ENCODE measurements around the gene PSD4. TPM values are rescaled to one million over a fixed set of nuclear protein-coding genes. Genes with fewer than 3 reads are reported as not detected.
A peak's percentile ranks its signal among the peaks of the same experiment; 100 is the strongest.

Gene PSD4
- total and polyA plus RNA-seq, 10 of the 15 experiments (the other 5 are each of a cell fraction or from before 2014, with no cell fraction given) = 0.68 to 114 (median 35.1) TPM

GRCh38 chr2:113138428-113139322 is 35.1 kb upstream of the PSD4 start (continued):
- TF ChIP-seq, protein P1, sequence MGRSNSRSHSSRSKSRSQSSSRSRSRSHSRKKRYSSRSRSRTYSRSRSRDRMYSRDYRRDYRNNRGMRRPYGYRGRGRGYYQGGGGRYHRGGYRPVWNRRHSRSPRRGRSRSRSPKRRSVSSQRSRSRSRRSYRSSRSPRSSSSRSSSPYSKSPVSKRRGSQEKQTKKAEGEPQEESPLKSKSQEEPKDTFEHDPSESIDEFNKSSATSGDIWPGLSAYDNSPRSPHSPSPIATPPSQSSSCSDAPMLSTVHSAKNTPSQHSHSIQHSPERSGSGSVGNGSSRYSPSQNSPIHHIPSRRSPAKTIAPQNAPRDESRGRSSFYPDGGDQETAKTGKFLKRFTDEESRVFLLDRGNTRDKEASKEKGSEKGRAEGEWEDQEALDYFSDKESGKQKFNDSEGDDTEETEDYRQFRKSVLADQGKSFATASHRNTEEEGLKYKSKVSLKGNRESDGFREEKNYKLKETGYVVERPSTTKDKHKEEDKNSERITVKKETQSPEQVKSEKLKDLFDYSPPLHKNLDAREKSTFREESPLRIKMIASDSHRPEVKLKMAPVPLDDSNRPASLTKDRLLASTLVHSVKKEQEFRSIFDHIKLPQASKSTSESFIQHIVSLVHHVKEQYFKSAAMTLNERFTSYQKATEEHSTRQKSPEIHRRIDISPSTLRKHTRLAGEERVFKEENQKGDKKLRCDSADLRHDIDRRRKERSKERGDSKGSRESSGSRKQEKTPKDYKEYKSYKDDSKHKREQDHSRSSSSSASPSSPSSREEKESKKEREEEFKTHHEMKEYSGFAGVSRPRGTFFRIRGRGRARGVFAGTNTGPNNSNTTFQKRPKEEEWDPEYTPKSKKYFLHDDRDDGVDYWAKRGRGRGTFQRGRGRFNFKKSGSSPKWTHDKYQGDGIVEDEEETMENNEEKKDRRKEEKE (IDR thresholded peaks at IDR 0.05) = no peak
- no peak for TF ChIP-seq POU2F2 (IDR thresholded peaks at IDR 0.05; ENCODE audit: borderline replicate concordance, low read depth, low read length)
- TF ChIP-seq SMARCA5 (IDR thresholded peaks at IDR 0.05) = no peak
- no peak for TF ChIP-seq IRF5 (IDR thresholded peaks at IDR 0.05; ENCODE audit: borderline replicate concordance)
- TF ChIP-seq, protein P2, sequence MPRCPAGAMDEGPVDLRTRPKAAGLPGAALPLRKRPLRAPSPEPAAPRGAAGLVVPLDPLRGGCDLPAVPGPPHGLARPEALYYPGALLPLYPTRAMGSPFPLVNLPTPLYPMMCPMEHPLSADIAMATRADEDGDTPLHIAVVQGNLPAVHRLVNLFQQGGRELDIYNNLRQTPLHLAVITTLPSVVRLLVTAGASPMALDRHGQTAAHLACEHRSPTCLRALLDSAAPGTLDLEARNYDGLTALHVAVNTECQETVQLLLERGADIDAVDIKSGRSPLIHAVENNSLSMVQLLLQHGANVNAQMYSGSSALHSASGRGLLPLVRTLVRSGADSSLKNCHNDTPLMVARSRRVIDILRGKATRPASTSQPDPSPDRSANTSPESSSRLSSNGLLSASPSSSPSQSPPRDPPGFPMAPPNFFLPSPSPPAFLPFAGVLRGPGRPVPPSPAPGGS (IDR thresholded peaks at IDR 0.05; ENCODE audit: borderline replicate concordance, insufficient read depth, low read depth, low read length, poor library complexity, severe bottlenecking) = no peak
- no peak for TF ChIP-seq EP300 (IDR thresholded peaks at IDR 0.05; ENCODE audit: borderline replicate concordance in 1 of 2, control insufficient read depth in 1 of 2, low read depth in 2 of 2, low read length in 2 of 2)
- no peak for TF ChIP-seq SIN3A (IDR thresholded peaks at IDR 0.05; ENCODE audit: low read depth, low read length)
- peak in 1 of 2 experiments; percentile 18; a peak in 1 of 4 replicates for TF ChIP-seq BHLHE40 (IDR thresholded peaks at IDR 0.05; ENCODE audit: borderline replicate concordance in 1 of 2, low read depth in 2 of 2, low read length in 1 of 2)
- TF ChIP-seq, protein P3, sequence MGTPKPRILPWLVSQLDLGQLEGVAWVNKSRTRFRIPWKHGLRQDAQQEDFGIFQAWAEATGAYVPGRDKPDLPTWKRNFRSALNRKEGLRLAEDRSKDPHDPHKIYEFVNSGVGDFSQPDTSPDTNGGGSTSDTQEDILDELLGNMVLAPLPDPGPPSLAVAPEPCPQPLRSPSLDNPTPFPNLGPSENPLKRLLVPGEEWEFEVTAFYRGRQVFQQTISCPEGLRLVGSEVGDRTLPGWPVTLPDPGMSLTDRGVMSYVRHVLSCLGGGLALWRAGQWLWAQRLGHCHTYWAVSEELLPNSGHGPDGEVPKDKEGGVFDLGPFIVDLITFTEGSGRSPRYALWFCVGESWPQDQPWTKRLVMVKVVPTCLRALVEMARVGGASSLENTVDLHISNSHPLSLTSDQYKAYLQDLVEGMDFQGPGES (IDR thresholded peaks at IDR 0.05) = no peak
- no peak for TF ChIP-seq PAX8 (IDR thresholded peaks at IDR 0.05)
- TF ChIP-seq EED (IDR thresholded peaks at IDR 0.05; ENCODE audit: low read depth) = no peak
- TF ChIP-seq SPI1 (IDR thresholded peaks at IDR 0.05; ENCODE audit: borderline replicate concordance, insufficient read depth, low read depth, low read length) = no peak
- no peak for TF ChIP-seq FOXM1 (IDR thresholded peaks at IDR 0.05; ENCODE audit: low read depth, low read length)
- no peak for TF ChIP-seq ZNF24 (IDR thresholded peaks at IDR 0.05)
- no peak for TF ChIP-seq ETV6 (conservative IDR thresholded peaks at IDR 0.05 in 1 of 2, IDR thresholded peaks at IDR 0.05 in 1 of 2; ENCODE audit: borderline replicate concordance in 1 of 2, low read depth in 1 of 2)
- no peak for TF ChIP-seq POLR2AphosphoS2 (IDR thresholded peaks at IDR 0.05; ENCODE audit: low read depth, low read length)
- TF ChIP-seq MTA2 (IDR thresholded peaks at IDR 0.05; ENCODE audit: low read depth) = no peak
- no peak for TF ChIP-seq NFIC (IDR thresholded peaks at IDR 0.05; ENCODE audit: low read depth, low read length)
- no peak for TF ChIP-seq SP1 (IDR thresholded peaks at IDR 0.05; ENCODE audit: low read depth, low read length)
- TF ChIP-seq, protein P4, sequence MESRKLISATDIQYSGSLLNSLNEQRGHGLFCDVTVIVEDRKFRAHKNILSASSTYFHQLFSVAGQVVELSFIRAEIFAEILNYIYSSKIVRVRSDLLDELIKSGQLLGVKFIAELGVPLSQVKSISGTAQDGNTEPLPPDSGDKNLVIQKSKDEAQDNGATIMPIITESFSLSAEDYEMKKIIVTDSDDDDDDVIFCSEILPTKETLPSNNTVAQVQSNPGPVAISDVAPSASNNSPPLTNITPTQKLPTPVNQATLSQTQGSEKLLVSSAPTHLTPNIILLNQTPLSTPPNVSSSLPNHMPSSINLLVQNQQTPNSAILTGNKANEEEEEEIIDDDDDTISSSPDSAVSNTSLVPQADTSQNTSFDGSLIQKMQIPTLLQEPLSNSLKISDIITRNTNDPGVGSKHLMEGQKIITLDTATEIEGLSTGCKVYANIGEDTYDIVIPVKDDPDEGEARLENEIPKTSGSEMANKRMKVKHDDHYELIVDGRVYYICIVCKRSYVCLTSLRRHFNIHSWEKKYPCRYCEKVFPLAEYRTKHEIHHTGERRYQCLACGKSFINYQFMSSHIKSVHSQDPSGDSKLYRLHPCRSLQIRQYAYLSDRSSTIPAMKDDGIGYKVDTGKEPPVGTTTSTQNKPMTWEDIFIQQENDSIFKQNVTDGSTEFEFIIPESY (IDR thresholded peaks at IDR 0.05) = no peak

All from GM12878 (cell line).